Measurements from ENCODE around the gene SH3TC1.

SH3TC1 gene

DNA sequence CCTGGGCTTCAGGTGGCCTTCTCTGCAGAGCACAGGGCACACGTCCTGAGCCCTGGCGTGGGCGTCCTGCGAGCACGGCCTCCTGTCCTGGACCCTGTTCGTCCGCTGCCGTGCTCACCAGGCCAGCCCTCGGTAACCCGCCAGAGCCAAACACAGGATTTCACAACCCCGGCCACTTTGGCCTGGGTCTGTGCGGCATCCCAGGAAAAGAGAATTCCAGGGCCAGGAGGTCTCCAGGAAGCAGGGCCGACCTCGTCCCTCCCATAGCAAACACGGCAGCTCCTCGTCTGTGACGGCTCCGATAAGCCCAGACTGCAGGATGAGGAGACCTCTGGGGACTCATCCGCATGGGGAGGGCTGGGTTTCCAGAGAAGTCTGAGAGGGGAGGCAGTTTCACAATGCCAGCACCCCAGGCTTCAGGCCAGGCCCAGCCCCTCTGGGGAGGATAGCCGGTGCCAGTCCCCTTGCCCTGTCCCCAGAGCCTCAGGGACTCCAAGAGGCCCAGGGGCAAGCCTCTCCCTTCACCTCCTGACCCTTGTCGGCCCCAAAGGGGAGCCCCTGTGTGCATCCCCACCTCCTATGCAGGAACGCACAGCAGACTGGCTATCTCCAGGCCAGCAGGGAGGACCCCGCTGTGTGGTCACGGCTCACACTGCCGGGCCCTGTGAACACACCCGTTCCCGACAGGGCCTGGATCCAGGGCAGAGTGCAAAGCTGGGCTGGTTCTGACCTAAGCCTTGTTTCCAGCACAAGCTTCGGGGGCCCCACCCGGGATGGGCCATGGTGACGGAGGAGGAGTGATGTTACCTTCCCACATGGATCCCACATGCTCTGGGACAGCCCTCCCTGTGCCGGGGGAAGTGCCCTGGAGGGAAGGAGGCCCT lies 48.2 kb downstream of the SH3TC1 start:
- Histone ChIP-seq H3K4me1 (ENCODE audit: insufficient read depth, low read length, poor library complexity, severe bottlenecking) (no peaks in the 10 kb centered on the region), H3K79me2 (ENCODE audit: insufficient read depth, low read length) (no peaks in the 10 kb centered on the region), H2AFZ (ENCODE audit: low read length) (no peak overlapping the region), H3K9ac (ENCODE audit: low read depth, low read length, poor library complexity, severe bottlenecking) (no peak overlapping the region), H3K27me3 (ENCODE audit: insufficient read depth, low read length, poor library complexity, severe bottlenecking) (no peaks in the 10 kb centered on the region), H3K36me3 (ENCODE audit: insufficient read depth, low read length) (no peaks in the 10 kb centered on the region), H3K4me2 (ENCODE audit: low read depth, low read length, poor library complexity, severe bottlenecking) (no peak overlapping the region), H3K4me3 (ENCODE audit: low read length, poor library complexity, severe bottlenecking) (no peak overlapping the region), H4K20me1 (ENCODE audit: insufficient read depth, low read length, poor library complexity, severe bottlenecking) (no peaks in the 10 kb centered on the region), H3F3A (ENCODE audit: low read depth) (no peaks in the 10 kb centered on the region), H3K9me2 (replicated peaks; ENCODE audit: low read depth, low read length) (no peaks in the 10 kb centered on the region), H3K9me3 (ENCODE audit: insufficient read depth, low read depth, low read length) (no peaks in the 10 kb centered on the region)
- TF ChIP-seq, protein P1, sequence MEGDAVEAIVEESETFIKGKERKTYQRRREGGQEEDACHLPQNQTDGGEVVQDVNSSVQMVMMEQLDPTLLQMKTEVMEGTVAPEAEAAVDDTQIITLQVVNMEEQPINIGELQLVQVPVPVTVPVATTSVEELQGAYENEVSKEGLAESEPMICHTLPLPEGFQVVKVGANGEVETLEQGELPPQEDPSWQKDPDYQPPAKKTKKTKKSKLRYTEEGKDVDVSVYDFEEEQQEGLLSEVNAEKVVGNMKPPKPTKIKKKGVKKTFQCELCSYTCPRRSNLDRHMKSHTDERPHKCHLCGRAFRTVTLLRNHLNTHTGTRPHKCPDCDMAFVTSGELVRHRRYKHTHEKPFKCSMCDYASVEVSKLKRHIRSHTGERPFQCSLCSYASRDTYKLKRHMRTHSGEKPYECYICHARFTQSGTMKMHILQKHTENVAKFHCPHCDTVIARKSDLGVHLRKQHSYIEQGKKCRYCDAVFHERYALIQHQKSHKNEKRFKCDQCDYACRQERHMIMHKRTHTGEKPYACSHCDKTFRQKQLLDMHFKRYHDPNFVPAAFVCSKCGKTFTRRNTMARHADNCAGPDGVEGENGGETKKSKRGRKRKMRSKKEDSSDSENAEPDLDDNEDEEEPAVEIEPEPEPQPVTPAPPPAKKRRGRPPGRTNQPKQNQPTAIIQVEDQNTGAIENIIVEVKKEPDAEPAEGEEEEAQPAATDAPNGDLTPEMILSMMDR (conservative IDR thresholded peaks at IDR 0.05; ENCODE audit: low read length), result no peak
- TF ChIP-seq EZH2phosphoT487 (IDR thresholded peaks at IDR 0.05; ENCODE audit: borderline replicate concordance), result no peak

DNA sequence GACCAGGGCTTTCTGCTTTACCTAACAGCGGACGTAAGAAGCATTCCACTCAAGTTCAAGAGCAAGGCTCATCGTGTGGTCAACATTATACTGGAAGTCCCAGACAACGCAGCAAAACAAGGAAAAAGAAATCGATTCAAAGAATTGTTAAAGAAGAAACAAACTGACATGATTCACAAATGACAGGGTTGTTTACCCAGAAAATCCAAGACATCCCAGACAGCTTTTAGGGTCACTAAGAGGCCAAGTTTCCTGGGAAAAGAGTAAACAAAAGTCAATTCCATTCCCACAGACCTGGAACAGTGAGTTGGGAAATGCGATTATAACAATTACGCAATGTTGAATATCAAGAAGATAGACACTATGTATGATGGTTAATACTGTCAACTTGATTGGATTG lies 49.0 kb downstream of the SH3TC1 start:
- no peaks in the 10 kb centered on the region for H3K27me3 ChIP-seq (ENCODE audit: insufficient read depth, low read length, poor library complexity, severe bottlenecking)
- H3F3A ChIP-seq (ENCODE audit: low read depth), result no peaks in the 10 kb centered on the region
- no peaks in the 10 kb centered on the region for H3K79me2 ChIP-seq (ENCODE audit: insufficient read depth, low read length)
- no peak overlapping the region for H3K9ac ChIP-seq (ENCODE audit: low read depth, low read length, poor library complexity, severe bottlenecking)
- no peak overlapping the region for H3K4me3 ChIP-seq (ENCODE audit: low read length, poor library complexity, severe bottlenecking)
- no peaks in the 10 kb centered on the region for H3K9me2 ChIP-seq (replicated peaks; ENCODE audit: low read depth, low read length)
- no peaks in the 10 kb centered on the region for H4K20me1 ChIP-seq (ENCODE audit: insufficient read depth, low read length, poor library complexity, severe bottlenecking)
- H3K36me3 ChIP-seq (ENCODE audit: insufficient read depth, low read length), result no peaks in the 10 kb centered on the region
- H2AFZ ChIP-seq (ENCODE audit: low read length), result no peak overlapping the region
- no peaks in the 10 kb centered on the region for H3K4me1 ChIP-seq (ENCODE audit: insufficient read depth, low read length, poor library complexity, severe bottlenecking)
- H3K9me3 ChIP-seq (ENCODE audit: insufficient read depth, low read depth, low read length), result no peaks in the 10 kb centered on the region
- no peak overlapping the region for H3K4me2 ChIP-seq (ENCODE audit: low read depth, low read length, poor library complexity, severe bottlenecking)
- TF ChIP-seq, protein P1 (conservative IDR thresholded peaks at IDR 0.05; ENCODE audit: low read length), result no peak
- no peak for TF ChIP-seq EZH2phosphoT487 (IDR thresholded peaks at IDR 0.05; ENCODE audit: borderline replicate concordance)

DNA sequence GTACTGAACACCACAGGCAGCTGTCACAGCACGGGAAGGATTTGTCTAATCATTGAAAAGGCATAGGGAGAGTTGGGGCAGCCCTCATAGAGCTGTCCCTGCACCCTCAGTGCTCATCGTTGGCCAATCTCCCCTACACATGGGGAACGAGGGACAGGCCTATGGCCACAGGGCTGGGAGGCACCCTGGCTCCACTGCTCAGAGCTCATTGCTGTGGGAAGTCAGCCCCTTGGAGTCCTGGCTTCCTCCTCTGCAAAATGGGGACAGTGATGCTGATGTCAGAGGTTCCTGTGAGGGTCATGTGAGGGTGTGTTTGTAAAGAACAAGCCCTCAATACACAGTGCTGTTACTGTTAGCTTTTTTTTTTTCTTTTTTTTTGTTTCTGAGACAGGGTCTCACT lies 51.1 kb downstream of the SH3TC1 start:
- Histone ChIP-seq H3K9me2 (replicated peaks; ENCODE audit: low read depth, low read length) (no peaks in the 10 kb centered on the region), H3K4me1 (ENCODE audit: insufficient read depth, low read length, poor library complexity, severe bottlenecking) (no peaks in the 10 kb centered on the region), H2AFZ (ENCODE audit: low read length) (no peak overlapping the region), H3K9ac (ENCODE audit: low read depth, low read length, poor library complexity, severe bottlenecking) (no peak overlapping the region), H3K79me2 (ENCODE audit: insufficient read depth, low read length) (no peaks in the 10 kb centered on the region), H3K4me3 (ENCODE audit: low read length, poor library complexity, severe bottlenecking) (no peak overlapping the region), H3K4me2 (ENCODE audit: low read depth, low read length, poor library complexity, severe bottlenecking) (no peak overlapping the region), H3K36me3 (ENCODE audit: insufficient read depth, low read length) (no peaks in the 10 kb centered on the region), H3K9me3 (ENCODE audit: insufficient read depth, low read depth, low read length) (no peaks in the 10 kb centered on the region), H4K20me1 (ENCODE audit: insufficient read depth, low read length, poor library complexity, severe bottlenecking) (no peaks in the 10 kb centered on the region), H3F3A (ENCODE audit: low read depth) (no peaks in the 10 kb centered on the region), H3K27me3 (ENCODE audit: insufficient read depth, low read length, poor library complexity, severe bottlenecking) (no peaks in the 10 kb centered on the region)
- TF ChIP-seq, protein P1 (conservative IDR thresholded peaks at IDR 0.05; ENCODE audit: low read length), result no peak
- no peak for TF ChIP-seq EZH2phosphoT487 (IDR thresholded peaks at IDR 0.05; ENCODE audit: borderline replicate concordance)
